ENCODE results near the gene GTPBP1. TPM values are rescaled to one million over a fixed set of nuclear protein-coding genes. Genes with fewer than 3 reads are reported as not detected.
A peak's percentile ranks its signal among the peaks of the same experiment; 100 is the strongest.

The GTPBP1 gene
- 10 to 100 TPM; 35.7 to 62.5 (median 50.6) TPM for total RNA-seq

DNA sequence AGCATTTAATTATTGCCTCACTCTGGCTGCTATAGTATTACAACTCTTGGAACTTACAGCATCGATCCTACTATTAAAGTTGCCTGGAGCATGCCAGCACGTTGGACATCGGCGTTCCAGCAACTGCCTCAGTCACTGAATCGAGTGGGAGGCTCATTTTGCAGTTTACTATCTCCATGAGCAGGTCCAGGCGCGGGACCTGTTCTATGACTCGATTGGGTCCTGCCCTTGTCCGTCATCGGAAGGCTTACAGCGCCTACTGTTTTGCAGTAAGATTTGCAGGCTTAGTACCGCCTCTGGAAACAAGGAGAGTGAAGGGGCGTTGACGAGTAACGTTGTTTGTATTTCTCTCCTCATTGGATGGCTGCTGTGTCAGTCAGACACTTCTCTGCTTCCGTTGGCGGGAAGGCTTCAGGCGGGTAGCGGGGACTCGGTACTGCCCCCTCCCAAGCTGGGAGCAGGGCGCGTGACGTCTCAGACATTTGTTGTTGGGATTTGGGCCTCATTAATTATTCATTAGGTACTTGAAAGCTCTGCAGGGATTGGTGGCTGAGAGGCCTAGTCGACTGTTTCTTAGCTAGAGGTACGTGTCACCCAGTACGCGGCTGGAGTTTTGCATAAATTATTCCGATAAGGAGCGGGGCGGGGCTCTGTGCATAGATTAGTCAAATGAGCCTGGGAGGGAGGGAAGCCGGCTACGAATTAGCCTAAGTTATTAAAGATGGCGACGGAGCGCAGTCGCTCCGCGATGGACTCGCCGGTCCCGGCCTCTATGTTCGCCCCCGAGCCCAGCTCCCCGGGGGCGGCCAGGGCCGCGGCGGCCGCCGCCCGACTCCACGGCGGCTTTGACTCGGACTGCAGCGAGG is at the start of gene GTPBP1:
Gene GTPBP1, plus strand, starts transcription at position 710 of the 866 bp plus-strand sequence. Its CDS starts 12 bp downstream, at position 722.
- Histone ChIP-seq H3K27me3 (no peaks in the 10 kb centered on the region), H3K9me3 (no peaks in the 10 kb centered on the region), H3K4me1 (peaks cover 28 to 55% (median 45%) of the 10 kb centered on the region in 4 donors), H3K36me3 (peaks cover 0 to 12% (median 10%) of the 10 kb centered on the region in 4 donors), H3K27ac (replicated peaks in 1 of 4) (peak within 1 kb of the TSS; percentile 97 to 100 (median 98)), H3K4me3 (peak within 1 kb of the TSS; percentile 82 to 100 (median 87))
- intact Hi-C loops (cut with DNase I): loop anchor here (2.0 kb wide), 1 partner anchor 49 kb away; the partner anchor contains the start of gene SUN2
- TF ChIP-seq CTCF (IDR thresholded peaks at IDR 0.05): peak in 2 of 3 experiments; percentile 12 to 17
- TF ChIP-seq POLR2A (IDR thresholded peaks at IDR 0.05; ENCODE audit: low read depth): peak; percentile 91
- TF ChIP-seq EP300 (IDR thresholded peaks at IDR 0.05): no peak
- TF ChIP-seq POLR2AphosphoS5 (IDR thresholded peaks at IDR 0.05): peak; percentile 87 to 94
- DNase-seq (ENCODE audit: extremely low spot score): peak; percentile 100
- under 1% methylated on average over 31 of the region's 55 CpGs for WGBS

DNA sequence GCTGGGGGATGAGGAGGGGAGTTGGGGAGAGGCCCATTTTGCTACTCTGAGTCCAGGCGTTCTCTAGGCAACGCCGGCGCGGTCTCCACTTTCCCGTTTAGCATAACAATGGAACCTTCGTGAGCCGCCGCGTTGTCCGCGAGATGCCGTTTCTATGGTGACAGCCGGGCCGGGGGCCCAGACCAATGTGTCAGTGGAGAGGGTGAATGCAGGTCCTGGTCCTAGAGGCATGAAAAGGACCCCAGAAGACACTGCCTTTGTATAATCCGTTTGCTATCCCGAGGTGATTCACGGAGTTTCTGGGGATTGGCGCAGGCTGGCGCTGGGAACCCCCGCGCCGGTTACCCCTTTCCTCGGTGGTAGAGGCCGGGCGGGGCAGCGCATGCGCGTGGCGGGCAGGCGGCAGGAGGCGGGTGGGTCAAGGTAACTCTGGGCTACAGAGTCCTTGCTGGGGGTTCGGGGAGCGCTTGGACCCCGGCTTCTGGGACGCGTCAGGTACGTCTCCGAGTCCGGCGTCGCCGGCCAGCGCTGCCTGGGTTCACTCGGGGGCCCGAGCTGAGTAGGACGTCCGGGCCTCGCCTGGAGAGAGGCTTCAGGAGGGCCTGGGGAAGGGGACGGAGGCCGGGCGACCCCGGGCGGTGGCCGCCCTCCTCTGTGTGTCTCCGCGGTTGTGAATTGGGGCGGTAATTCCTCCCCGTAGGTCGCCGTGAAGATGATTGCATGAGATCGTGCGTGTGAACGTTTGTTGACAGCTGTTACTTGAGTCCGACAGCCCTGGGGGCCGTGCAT is 49.3 kb upstream of the GTPBP1 start, which contains the start of the genes CBY1 and FAM227A:
Gene CBY1, plus strand, starts transcription at position 383 of the 789 bp plus-strand sequence. CDS start 11,417 bp downstream, outside the sequence.
Gene FAM227A, minus strand, starts transcription at position 137 of the 789 bp plus-strand sequence. CDS start 6,224 bp downstream, outside the sequence.
- intact Hi-C loops (cut with DNase I): no loop called here
- peak within 1 kb of the TSS; percentile 83 to 96 (median 88) for H3K4me3 ChIP-seq
- DNase-seq (ENCODE audit: extremely low spot score): peak; percentile 97
- H3K9me3 ChIP-seq: no peaks in the 10 kb centered on the region
- peaks cover 0 to 10% (median 7%) of the 10 kb centered on the region in 4 donors for H3K36me3 ChIP-seq
- H3K27me3 ChIP-seq: no peaks in the 10 kb centered on the region
- H3K4me1 ChIP-seq: peaks cover 16 to 30% (median 22%) of the 10 kb centered on the region in 4 donors
- peak within 1 kb of the TSS; percentile 85 to 90 (median 89) for H3K27ac ChIP-seq (replicated peaks in 1 of 4)
- TF ChIP-seq POLR2AphosphoS5 (IDR thresholded peaks at IDR 0.05) (peak; percentile 83 to 84), POLR2A (IDR thresholded peaks at IDR 0.05; ENCODE audit: low read depth) (no peak), CTCF (IDR thresholded peaks at IDR 0.05) (no peak)
- 0% methylated on average over 8 of the region's 66 CpGs for WGBS

- 3% methylated on average over 14 of the region's 16 CpGs for WGBS
- no peaks in the 10 kb centered on the region for H3K9me3 ChIP-seq
- peak overlapping the region; percentile 85 to 90 (median 89) for H3K27ac ChIP-seq (replicated peaks in 1 of 4)
- peaks cover 16 to 30% (median 22%) of the 10 kb centered on the region in 4 donors for H3K4me1 ChIP-seq
- peak overlapping the region; percentile 83 to 96 (median 88) for H3K4me3 ChIP-seq
- peaks cover 0 to 16% (median 9%) of the 10 kb centered on the region in 4 donors for H3K36me3 ChIP-seq
- intact Hi-C loops (cut with DNase I): no loop called here
- no peak for DNase-seq (ENCODE audit: extremely low spot score)
- no peaks in the 10 kb centered on the region for H3K27me3 ChIP-seq
- TF ChIP-seq POLR2A (IDR thresholded peaks at IDR 0.05; ENCODE audit: low read depth) (no peak), EP300 (IDR thresholded peaks at IDR 0.05) (no peak), POLR2AphosphoS5 (IDR thresholded peaks at IDR 0.05) (no peak)
Measured at GRCh38 chr22:38657045-38657909, 48.5 kb upstream of the GTPBP1 start.

- WGBS: 71% methylated on average over 5 of the region's 5 CpGs
- intact Hi-C loops (cut with DNase I): no loop called here
Measured at GRCh38 chr22:38674888-38675287, 30.9 kb upstream of the GTPBP1 start.

More at GRCh38 chr22:38674888-38675287, 30.9 kb upstream of the GTPBP1 start:
- DNase-seq (ENCODE audit: extremely low spot score): no peak
- H3K9me3 ChIP-seq: no peaks in the 10 kb centered on the region
- no peak for TF ChIP-seq EP300 (IDR thresholded peaks at IDR 0.05)
- TF ChIP-seq POLR2A (IDR thresholded peaks at IDR 0.05; ENCODE audit: low read depth): no peak
- no peak for TF ChIP-seq POLR2AphosphoS5 (IDR thresholded peaks at IDR 0.05)
- TF ChIP-seq CTCF (IDR thresholded peaks at IDR 0.05): no peak
- H3K27ac ChIP-seq (replicated peaks in 1 of 4): no peak overlapping the region
- no peaks in the 10 kb centered on the region for H3K27me3 ChIP-seq
- H3K36me3 ChIP-seq: peaks cover 26 to 39% (median 34%) of the 10 kb centered on the region in 4 donors
- H3K4me1 ChIP-seq: no peaks in the 10 kb centered on the region
- H3K4me3 ChIP-seq: no peak overlapping the region

All from esophagus muscularis mucosa (tissue), 4 donors.